G401 (cell line): Measurements from ENCODE around the gene TAPT1. TPM values are rescaled to one million over a fixed set of nuclear protein-coding genes. Genes with fewer than 3 reads are reported as not detected.
A peak's percentile ranks its signal among the peaks of the same experiment; 100 is the strongest.

Experiments
- DNase-seq: peaks from one replicate; pipeline ENCODE4 v3.0.0-alpha.2; 2015; ENCODE audit warnings: low spot score
- in situ Hi-C: cut with HindIII; loops from 2 replicates; pipeline ENCODE4 v1.10.0; 2016; ENCODE audit warnings: low sequenced_read_pairs, mixed read lengths
- total RNA-seq: library from RNA; depleted of rRNA; stranded (reverse); fragments of >200 nt; shearing (Covaris generic); gene quantifications from 2 replicates; pipeline ENCODE4 v1.2.3, GENCODE V29; 2014

Gene TAPT1
- total RNA-seq, 1 experiment from 2014 or later = 9.1 TPM

DNA sequence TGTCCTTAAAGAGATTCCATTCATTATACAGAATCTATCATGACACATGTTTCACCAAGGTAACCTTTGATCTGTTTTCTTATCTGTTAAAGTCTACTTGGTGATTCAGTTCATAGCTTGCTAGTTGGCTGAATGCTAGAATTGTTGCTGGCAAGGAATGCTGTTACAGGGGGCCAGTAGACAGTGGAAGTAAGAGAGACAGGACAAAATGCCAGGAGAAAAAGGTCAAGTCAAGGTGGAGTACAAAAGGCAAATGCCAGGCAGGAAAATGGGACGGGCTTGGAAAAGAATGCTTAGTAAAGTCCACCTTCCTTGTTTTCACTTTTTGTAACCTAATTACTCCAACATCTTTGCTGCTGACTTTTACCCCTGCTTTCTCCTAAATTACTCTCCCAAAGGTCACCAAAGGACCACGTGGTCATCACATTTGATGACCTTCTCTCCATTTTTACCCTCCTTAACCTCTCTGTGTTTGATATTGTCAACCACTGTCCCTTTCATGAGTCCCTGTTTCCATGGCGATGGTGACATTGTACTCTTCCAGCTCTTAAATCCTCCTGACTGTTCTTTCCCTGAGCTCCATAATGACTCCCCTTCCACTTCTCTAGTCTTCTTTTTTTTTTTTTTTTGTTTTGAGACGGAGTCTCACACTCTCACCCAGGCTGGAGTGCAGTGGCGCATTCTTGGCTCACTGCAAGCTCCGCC lies 24.5 kb upstream of the TAPT1 start:
- in situ Hi-C loops = no loop called here
- no peak for DNase-seq

DNA sequence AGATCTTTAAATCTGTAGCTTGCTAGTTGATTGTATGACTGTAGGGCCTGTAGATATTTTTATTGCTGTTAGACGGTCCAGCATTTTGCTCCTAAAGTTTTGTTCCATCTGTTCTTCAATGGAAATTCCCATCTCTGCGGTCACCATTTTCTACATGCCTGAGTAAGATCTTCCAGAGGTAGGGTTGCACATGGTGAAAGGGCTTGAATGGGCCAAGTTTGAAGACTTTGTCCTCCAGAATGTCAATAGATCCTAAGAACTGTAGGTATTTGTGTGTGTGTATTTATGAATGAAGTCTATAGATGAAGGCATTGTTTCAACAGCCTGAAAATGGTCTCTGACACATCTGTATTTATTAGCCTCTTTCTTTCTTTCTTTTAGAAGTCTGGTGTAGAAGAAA lies 22.3 kb upstream of the TAPT1 start:
- in situ Hi-C loops = no loop called here
- no peak for DNase-seq

DNA sequence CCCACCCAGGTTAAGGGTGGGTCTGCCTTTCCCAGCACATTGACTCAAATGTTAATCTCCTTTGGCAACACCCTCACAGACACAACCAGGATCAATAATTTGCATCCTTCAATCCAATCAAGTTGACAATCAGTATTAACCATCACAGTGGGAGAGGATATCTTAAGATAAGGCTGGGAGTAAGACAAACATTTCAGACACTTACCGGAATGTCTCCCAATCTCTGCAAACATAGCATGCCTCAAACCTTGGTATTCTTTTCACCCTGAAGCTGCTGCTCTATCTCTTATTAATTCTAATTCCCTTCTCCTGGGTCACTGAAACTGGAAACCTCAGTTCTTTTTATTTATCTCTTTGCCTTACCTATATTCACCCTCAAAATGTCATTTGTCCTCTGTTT lies 19.0 kb upstream of the TAPT1 start:
- in situ Hi-C loops = no loop called here
- no peak for DNase-seq

DNA sequence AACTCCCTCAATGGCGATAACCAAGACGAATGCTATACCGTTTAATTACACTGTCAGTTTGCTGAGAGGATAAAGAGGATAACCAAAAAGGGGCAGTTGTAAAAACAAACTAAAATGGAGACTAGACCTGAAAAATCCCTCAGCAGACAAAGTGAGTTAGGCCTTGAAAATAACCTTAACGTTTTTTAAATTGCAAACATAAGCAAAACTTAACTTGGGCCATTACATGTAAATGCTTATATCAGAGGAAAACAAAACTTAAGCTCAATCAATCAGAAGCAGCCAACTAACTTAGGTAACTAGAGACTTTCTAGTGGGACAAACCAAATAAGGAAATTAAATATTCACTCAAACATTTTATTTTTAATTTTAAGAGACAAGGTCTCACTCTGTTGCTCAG lies 17.0 kb upstream of the TAPT1 start:
- in situ Hi-C loops = no loop called here
- DNase-seq = no peak

DNA sequence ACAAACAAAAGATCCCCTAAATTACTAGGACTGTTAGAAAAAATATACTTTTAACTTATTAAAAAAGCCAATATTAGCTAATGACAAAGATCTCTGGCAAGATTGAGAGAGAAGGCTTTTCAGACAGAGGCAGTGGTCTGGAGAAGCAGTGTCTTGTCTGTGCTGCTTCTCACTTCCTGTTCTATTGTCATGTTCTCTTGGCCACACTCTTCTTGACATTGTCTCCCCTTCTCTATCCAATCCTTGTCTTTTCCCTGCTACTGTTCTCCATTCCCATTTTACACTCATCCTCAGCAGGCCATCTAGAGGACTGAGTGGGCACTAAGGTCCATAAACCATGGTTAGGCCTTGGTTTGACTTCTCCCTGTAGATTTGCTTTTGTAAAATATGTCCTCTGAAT lies 14.0 kb upstream of the TAPT1 start:
- in situ Hi-C loops = no loop called here
- DNase-seq = no peak

DNA sequence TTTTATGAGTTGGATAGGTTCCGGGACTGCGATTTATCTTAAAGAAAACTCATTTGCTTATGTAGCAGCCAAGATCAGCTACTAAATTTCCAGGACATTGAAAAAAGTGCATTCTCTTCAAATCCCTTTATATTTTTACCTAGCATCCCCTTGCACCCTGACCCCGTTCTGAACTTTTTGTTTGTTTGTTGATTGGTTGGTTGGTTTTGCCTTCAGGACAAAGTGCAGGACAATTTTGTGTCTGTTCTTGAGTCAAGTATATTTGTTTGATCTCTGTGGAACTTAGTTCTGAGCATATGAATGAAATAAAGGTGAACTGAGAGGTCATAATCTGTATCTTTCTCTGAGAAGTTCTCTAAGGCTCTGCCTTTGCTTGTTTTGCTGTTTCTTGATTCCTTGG lies 12.8 kb upstream of the TAPT1 start:
- in situ Hi-C loops = no loop called here
- no peak for DNase-seq

DNA sequence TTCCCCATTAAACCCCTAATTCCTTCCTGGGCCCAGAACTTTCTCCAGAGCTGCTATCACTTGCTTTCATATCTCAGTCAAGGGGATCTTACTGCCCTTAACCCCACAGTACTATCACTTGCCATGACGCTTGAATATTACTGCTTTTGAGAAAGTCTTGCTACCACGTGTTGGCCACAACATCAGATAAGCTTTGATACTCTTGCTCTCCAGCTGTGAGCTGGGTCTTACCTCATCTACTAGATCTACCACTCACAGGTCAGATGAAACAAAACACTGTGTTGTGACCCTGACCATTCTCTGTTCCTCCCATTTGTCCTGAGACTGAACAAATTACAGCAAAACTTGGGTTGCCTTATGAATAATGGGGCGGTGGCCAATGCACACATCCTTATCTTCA lies 12.1 kb upstream of the TAPT1 start:
- in situ Hi-C loops = no loop called here
- no peak for DNase-seq

DNA sequence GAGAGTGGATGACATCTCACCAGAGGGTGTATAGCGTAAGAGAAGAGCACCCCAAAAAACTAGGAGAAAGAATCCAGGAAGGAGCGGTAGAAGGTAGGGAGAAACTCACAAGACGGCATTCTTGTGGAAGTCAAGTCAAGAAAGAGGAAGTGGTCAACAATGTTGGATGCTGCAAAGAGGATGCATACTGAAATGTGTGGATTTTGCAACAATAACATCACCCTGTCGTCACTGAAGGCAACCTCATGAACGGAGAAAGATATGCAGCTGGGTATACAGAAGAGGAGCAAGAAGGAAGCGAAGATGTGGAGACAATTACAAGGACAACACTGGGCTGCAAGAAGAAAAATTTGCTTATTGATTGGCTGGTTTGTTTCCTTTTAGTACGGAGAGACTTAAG lies 11.4 kb upstream of the TAPT1 start:
- in situ Hi-C loops = no loop called here
- DNase-seq = no peak

DNA sequence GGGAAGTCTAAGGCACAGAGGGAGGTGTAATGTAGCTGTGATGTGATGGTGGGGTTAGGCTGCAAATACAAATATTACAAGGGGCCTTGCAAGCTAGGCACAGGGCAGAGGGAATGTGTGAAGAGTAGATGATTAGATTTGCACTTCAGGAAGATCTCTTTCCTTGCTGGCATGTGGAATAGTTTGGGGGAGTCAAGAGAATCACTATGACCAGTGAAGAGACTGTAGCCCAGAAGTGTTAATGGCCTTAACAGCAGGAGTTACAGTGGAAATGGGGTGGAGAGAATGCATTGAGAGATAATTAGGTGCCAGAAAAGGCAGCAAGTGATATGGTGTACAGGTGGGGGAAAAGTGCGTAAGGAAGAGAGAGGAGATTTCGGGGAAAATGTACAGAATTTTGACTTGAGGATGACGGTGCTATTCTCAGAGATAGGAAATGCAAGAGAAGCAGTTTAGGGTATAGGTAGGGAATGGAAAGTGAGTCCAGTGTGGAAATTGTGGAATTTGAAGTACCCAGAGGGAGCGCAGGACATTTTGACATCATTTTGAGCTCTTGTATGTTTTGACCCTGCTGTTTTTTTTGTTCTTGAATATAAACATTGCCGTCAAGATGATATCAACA lies 10.2 kb upstream of the TAPT1 start:
- in situ Hi-C loops = no loop called here
- DNase-seq = no peak

DNA sequence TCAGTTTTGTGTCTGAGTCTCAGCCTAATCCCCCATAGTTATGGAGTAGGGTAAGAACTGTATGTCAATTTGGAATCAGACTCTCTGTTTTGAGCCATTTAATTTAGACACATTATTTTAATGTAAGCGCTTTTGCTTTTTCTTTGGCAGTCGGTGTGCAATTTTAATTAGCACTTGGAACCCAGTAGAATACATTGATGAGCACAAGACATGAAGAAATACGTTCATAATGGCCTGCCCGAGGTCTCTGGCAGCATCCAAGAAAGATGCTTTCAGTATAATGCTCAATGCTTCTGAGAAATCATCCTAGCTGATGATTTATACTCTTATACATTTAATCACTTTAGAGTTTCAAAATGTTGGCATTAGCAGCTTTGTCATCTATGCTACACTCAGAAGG lies 8.9 kb upstream of the TAPT1 start:
- DNase-seq = no peak
- in situ Hi-C loops = no loop called here

DNA sequence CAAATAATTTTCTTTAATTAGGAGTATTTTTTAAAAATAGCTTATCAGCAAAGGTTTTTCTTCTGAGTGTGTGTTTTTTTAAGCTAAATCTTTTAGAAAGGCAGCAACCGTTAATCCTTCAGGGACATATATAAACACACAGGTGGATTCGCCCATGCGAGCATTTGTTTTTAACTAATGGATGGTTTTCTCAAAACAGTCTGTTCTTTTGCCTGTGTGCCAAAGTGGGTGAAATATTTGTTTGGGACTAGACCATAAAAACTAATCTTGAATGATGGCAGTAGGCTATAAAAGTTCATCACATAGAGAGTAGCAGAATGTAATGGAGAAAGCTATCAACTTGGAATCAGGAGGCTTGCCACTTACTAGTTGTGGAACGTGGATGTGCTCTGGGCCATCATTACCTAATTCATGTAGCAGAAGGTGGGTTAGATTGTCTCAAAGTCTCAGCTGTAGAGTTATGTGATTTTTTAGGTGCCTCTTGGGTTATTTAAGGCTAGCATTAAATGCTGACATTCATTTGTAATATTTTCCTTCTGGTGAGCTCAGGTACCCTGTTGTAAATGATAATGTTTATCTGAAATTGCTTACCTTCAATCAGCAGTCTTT lies 7.4 kb upstream of the TAPT1 start:
- in situ Hi-C loops = no loop called here
- DNase-seq = no peak

DNA sequence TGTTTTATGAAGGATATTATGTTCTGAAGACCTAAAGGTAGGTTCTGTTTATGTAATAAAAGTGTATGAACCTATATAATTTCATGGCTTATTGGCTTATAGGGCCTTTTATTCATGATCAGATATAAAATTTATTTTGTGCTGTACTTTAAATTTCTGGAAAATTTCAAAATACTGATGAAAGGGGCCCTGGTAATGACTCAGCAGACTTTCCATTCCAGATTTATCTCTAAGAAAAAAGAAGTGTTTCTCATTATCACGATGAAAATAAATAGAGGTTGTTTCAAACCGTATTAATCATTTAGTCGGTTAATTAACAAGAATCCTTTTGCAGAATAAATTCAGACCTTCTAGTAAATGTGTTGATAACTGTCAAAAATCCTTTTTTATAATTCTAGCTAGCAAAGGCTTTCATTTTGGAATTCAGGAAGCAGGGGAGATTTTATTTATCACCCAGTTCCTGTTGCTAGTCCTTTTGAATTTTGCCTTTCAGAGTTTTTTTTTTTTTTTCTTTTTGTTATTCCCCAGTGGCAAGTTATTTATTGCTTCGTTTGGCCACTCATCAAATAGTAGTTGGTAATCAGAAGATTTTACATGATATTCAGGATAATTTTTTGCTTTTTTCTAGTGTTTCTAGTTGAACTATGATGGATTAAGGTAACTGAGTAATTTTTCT lies 5.4 kb upstream of the TAPT1 start:
- in situ Hi-C loops = no loop called here
- no peak for DNase-seq

DNA sequence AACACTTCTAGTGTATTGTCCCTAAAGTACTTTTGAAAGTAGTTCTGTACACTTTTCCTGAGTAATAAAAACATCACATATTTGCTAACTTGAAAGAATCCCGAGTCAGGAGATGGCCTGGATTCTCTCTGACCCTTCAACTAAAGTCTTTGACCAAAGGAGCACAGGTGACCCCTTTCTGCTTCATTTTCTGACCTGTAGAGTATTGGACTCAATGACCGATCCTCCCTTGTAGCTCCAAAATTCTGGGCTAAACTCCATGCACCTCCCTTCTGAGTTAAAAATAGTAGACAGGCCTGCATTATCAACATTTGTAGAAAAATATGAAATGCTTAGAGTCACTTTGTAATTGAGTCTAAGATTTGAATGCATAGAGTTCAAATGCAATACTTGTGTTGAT lies 4.0 kb upstream of the TAPT1 start:
- no peak for DNase-seq
- in situ Hi-C loops = no loop called here

DNA sequence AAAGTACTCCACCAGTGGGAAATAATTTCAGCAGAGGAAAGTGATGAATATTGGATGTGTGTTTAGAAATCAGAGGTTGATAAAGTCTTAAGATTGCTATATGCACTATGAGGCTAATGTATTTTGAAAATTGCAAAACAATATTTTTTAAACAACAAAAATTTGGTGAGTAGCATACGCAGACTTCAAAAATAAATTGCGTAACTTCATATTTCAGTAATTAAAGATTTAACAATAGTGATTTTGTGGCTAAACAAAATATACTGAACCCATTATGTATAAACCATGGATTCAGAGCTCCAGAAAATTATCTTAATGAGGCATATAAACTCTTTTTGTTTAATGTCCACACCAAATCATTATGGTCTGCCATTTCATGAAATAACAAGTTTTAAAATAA lies 3.3 kb upstream of the TAPT1 start:
- in situ Hi-C loops = no loop called here
- no peak for DNase-seq

DNA sequence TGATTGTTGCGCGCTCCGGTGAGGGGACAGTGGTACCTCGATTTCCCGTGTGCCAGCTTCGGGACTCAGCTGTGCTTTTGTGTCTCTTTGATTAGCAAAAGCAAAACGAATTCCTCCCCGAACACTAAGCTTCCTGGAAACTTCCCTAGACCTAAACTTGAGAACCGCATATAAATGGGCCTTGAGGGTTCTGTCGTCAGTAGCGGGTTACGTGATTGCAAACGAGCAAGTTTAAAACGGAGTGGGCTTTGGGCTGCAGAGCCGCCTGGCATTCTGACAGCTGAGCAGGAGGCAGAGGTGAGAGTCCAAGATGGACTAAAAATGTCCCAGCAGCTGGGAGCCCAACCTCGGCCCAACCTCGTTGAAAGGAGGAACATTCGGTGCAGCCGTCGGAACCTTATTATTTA lies 1.2 kb upstream of the TAPT1 start:
- in situ Hi-C loops = no loop called here
- peak; percentile 51 for DNase-seq

DNA sequence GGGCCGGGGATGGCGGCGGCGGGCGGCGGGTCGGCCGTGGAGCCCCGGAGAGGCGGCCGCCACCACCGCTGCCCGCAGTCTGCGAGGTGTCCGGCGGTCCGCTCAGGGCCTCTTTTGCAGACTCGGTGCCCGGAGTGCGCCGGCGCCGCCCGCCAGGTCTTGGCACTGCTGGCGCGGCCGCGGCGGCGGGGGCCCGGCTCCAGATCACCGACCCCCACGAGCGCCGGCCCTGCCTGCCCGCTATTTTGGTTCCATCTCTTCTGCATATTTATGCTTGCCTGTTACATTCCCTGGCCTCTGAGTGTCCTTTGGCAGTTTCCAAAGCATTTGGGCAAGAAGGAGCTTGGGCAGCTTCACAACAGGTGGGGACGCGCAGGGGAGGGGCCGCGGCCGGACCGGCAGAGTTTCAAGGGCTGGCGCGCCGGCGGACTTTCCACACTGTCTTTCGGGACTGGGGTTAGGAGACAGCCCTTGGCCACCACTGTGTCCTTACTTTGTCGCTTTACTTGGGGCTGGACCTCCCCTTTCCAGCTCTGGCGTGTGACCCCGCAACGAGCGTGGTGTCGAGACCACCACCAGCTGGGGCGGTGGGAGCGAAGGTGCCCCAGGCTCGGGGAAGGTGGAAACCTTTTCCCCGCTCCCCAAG lies 668 bp upstream of the TAPT1 start:
- in situ Hi-C loops = no loop called here
- peak; percentile 71 for DNase-seq

DNA sequence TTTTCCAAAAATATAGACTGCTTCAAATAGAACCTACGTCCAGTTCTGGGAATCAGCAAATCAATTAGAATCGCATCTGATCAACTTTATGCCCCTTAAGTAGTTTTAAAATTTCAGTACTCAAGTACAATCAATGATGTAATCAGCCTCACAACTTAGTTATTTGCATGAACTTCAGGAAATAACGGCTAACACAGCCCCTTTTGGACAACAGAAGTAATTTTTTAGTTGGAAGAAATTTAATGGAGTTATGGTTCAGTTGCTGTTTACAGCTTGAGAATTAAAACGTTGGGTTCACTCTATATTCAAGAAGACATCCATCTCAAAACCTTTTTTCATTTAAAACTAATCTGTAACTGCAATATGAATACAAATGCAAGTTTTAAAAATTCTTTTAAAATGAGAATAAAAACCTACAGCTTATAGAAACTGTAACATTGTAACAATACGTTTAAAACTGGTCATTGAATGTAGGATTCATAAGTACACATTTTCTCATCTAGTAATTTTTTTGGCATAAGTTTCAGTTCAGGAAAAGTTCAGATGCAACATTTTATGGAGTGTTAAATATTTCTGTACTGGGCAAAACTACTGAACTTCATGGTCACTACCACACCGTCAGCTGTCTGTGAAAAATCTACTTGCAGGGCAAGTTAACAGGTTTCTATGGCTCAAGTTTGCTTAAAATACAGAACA lies 956 bp downstream of the TAPT1 start:
- in situ Hi-C loops = no loop called here
- no peak for DNase-seq

DNA sequence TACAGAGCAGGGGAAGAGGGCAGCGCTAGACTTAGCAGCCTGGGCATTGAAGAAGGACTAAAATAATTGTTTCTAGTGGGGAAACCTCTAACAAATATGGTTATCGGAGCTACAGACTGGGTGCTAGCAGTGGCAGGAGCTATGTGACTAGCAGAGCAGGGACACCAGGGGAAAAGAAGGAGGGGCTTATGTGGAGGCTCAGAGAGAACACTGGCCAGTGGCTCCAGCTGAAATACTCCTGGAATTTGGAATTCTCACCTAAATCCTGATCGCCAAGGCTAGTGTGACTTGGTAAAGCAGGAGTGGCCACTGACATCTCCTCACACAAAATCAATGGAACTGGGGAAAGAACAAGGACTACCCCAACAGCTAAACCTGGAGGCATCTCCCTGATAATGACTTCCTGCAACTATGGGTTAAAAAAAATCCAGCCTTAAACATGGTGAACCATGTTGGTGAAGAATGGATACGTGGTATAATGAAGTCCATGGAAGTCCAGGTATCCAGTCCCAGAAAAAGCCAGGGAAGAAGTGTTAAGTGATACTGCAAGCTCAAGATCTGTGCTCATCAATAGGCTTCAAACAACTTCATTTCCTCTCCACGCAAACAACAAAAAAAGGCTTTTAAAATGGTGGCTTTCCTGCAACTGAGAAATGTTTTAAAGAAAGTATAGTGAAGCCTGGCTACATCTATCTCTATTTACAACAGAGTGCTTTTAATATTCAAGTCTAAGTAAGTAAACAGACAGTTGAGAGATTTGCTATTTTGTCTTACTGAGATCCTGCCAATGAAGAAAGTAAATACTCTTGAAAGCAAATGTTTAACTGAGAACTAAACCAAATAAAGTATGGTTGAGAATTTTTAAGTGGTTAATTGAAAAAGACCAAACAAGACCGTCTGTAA lies 1.8 kb downstream of the TAPT1 start:
- in situ Hi-C loops = no loop called here
- no peak for DNase-seq
